GM18502 (cell line): Measurements from ENCODE around the gene GRIK4.
A peak's percentile ranks its signal among the peaks of the same experiment; 100 is the strongest.
"Not testable (repeated sequence)": the region's sequence is repeated elsewhere in the genome, so short reads cannot be mapped to it uniquely, and the experiment has no call there.

Experiments used
- ATAC-seq: cut with Tn5 transposase; IDR thresholded peaks from one replicate; pipeline ENCODE4 v1.9.1; 2021; ENCODE audit warnings: mild to moderate bottlenecking; ENCODE audit not compliant: unreplicated experiment, poor library complexity

The GRIK4 gene

GRCh38 chr11:120597250-120598215 is 86.0 kb downstream of the GRIK4 start:
- no peak for ATAC-seq

- ATAC-seq, result no peak
Measured at GRCh38 chr11:120598517-120599257, 87.1 kb downstream of the GRIK4 start.

GRCh38 chr11:120599816-120600420 is 88.4 kb downstream of the GRIK4 start:
- ATAC-seq, result no peak

- ATAC-seq, result no peak
Measured at GRCh38 chr11:120601536-120601935, 90.0 kb downstream of the GRIK4 start.

GRCh38 chr11:120603071-120603470 is 91.5 kb downstream of the GRIK4 start:
- ATAC-seq, result no peak

GRCh38 chr11:120605469-120605868 is 93.9 kb downstream of the GRIK4 start:
- ATAC-seq, result no peak

- ATAC-seq, result no peak
Measured at GRCh38 chr11:120606211-120607010, 94.9 kb downstream of the GRIK4 start.

GRCh38 chr11:120608061-120608460 is 96.5 kb downstream of the GRIK4 start:
- no peak for ATAC-seq

GRCh38 chr11:120608760-120609211 is 97.2 kb downstream of the GRIK4 start:
- ATAC-seq, result no peak

GRCh38 chr11:120610111-120610510 is 98.6 kb downstream of the GRIK4 start:
- ATAC-seq, result no peak

- no peak for ATAC-seq
Measured at GRCh38 chr11:120611581-120611980, 100.0 kb downstream of the GRIK4 start.

GRCh38 chr11:120612513-120613263 is 101.1 kb downstream of the GRIK4 start:
- peak; percentile 90 for ATAC-seq

- peak; percentile 59 for ATAC-seq
Measured at GRCh38 chr11:120613264-120614226, 102.0 kb downstream of the GRIK4 start.

- no peak for ATAC-seq
Measured at GRCh38 chr11:120615391-120615790, 103.8 kb downstream of the GRIK4 start.

GRCh38 chr11:120618399-120618798 is 106.9 kb downstream of the GRIK4 start:
- no peak for ATAC-seq

GRCh38 chr11:120622189-120622875 is 110.8 kb downstream of the GRIK4 start:
- ATAC-seq, result no peak

- not testable (repeated sequence) for ATAC-seq
Measured at GRCh38 chr11:120624992-120625391, 113.4 kb downstream of the GRIK4 start.

- ATAC-seq, result no peak
Measured at GRCh38 chr11:120625565-120625964, 114.0 kb downstream of the GRIK4 start.
